ENCODE data around the gene FKBP9.
A peak's percentile ranks its signal among the peaks of the same experiment; 100 is the strongest.

FKBP9 gene

GRCh38 chr7:32935558-32935957 lies 21.7 kb upstream of the FKBP9 start:
- no peaks in the 10 kb centered on the region for H3K36me3 ChIP-seq (ENCODE audit: control insufficient read depth, insufficient read depth, low read length)
- H3K4me3 ChIP-seq (ENCODE audit: low read length) = no peak overlapping the region
- WGBS (ENCODE audit: insufficient coverage, insufficient read length) = no CpG with 5 or more reads among the region's 1 CpG
- no peak overlapping the region for H3K27ac ChIP-seq (ENCODE audit: low read length)
- DNase-seq (ENCODE audit: low read depth, low spot score) = no peak
- H3K9me3 ChIP-seq (ENCODE audit: control insufficient read depth, insufficient read depth, low read length) = no peaks in the 10 kb centered on the region
- H3K4me1 ChIP-seq (ENCODE audit: control insufficient read depth, insufficient read depth, low read length) = no peaks in the 10 kb centered on the region
- peaks cover 45% of the 10 kb centered on the region for H3K27me3 ChIP-seq (ENCODE audit: control insufficient read depth, insufficient read depth, low read length)

- peaks cover 41% of the 10 kb centered on the region for H3K27me3 ChIP-seq (ENCODE audit: control insufficient read depth, insufficient read depth, low read length)
- no peaks in the 10 kb centered on the region for H3K9me3 ChIP-seq (ENCODE audit: control insufficient read depth, insufficient read depth, low read length)
- DNase-seq (ENCODE audit: low read depth, low spot score) = no peak
- no peaks in the 10 kb centered on the region for H3K4me1 ChIP-seq (ENCODE audit: control insufficient read depth, insufficient read depth, low read length)
- WGBS (ENCODE audit: insufficient coverage, insufficient read length) = no CpG with 5 or more reads among the region's 3 CpGs
- no peak overlapping the region for H3K4me3 ChIP-seq (ENCODE audit: low read length)
- no peaks in the 10 kb centered on the region for H3K36me3 ChIP-seq (ENCODE audit: control insufficient read depth, insufficient read depth, low read length)
- no peak overlapping the region for H3K27ac ChIP-seq (ENCODE audit: low read length)
Observed at GRCh38 chr7:32936689-32937088, 20.6 kb upstream of the FKBP9 start.

GRCh38 chr7:32937344-32938174 lies 19.7 kb upstream of the FKBP9 start:
- WGBS (ENCODE audit: insufficient coverage, insufficient read length) = no CpG with 5 or more reads among the region's 10 CpGs
- peaks cover 48% of the 10 kb centered on the region for H3K27me3 ChIP-seq (ENCODE audit: control insufficient read depth, insufficient read depth, low read length)
- H3K4me1 ChIP-seq (ENCODE audit: control insufficient read depth, insufficient read depth, low read length) = no peaks in the 10 kb centered on the region; the same call in 1 of the 2 replicates
- no peaks in the 10 kb centered on the region for H3K9me3 ChIP-seq (ENCODE audit: control insufficient read depth, insufficient read depth, low read length)
- no peak for DNase-seq (ENCODE audit: low read depth, low spot score)
- H3K27ac ChIP-seq (ENCODE audit: low read length) = no peak overlapping the region
- no peak overlapping the region for H3K4me3 ChIP-seq (ENCODE audit: low read length)
- no peaks in the 10 kb centered on the region for H3K36me3 ChIP-seq (ENCODE audit: control insufficient read depth, insufficient read depth, low read length)

GRCh38 chr7:32941181-32941580 lies 16.1 kb upstream of the FKBP9 start:
- Histone ChIP-seq H3K27me3 (ENCODE audit: control insufficient read depth, insufficient read depth, low read length) (peaks cover 49% of the 10 kb centered on the region), H3K9me3 (ENCODE audit: control insufficient read depth, insufficient read depth, low read length) (no peaks in the 10 kb centered on the region), H3K36me3 (ENCODE audit: control insufficient read depth, insufficient read depth, low read length) (no peaks in the 10 kb centered on the region), H3K27ac (ENCODE audit: low read length) (no peak overlapping the region), H3K4me3 (ENCODE audit: low read length) (no peak overlapping the region), H3K4me1 (ENCODE audit: control insufficient read depth, insufficient read depth, low read length) (no peaks in the 10 kb centered on the region; the same call in 1 of the 2 replicates)
- WGBS (ENCODE audit: insufficient coverage, insufficient read length) = no CpG with 5 or more reads among the region's 5 CpGs
- DNase-seq (ENCODE audit: low read depth, low spot score) = no peak

- DNase-seq (ENCODE audit: low read depth, low spot score) = no peak
Observed at GRCh38 chr7:32941681-32942414, 15.4 kb upstream of the FKBP9 start.

GRCh38 chr7:32942415-32943251 lies 14.6 kb upstream of the FKBP9 start:
- Histone ChIP-seq H3K27me3 (ENCODE audit: control insufficient read depth, insufficient read depth, low read length) (peaks cover 35% of the 10 kb centered on the region), H3K4me3 (ENCODE audit: low read length) (peak overlapping the region; percentile 21; the same call in 1 of the 2 replicates), H3K9me3 (ENCODE audit: control insufficient read depth, insufficient read depth, low read length) (no peaks in the 10 kb centered on the region), H3K4me1 (ENCODE audit: control insufficient read depth, insufficient read depth, low read length) (no peaks in the 10 kb centered on the region; the same call in 1 of the 2 replicates), H3K27ac (ENCODE audit: low read length) (no peak overlapping the region), H3K36me3 (ENCODE audit: control insufficient read depth, insufficient read depth, low read length) (no peaks in the 10 kb centered on the region)
- no CpG with 5 or more reads among the region's 95 CpGs for WGBS (ENCODE audit: insufficient coverage, insufficient read length)
- no peak for DNase-seq (ENCODE audit: low read depth, low spot score)

More at GRCh38 chr7:32941681-32942414, 15.4 kb upstream of the FKBP9 start:
- no peak overlapping the region for H3K27ac ChIP-seq (ENCODE audit: low read length)
- H3K4me1 ChIP-seq (ENCODE audit: control insufficient read depth, insufficient read depth, low read length) = no peaks in the 10 kb centered on the region; the same call in 1 of the 2 replicates
- WGBS (ENCODE audit: insufficient coverage, insufficient read length) = no CpG with 5 or more reads among the region's 22 CpGs
- H3K27me3 ChIP-seq (ENCODE audit: control insufficient read depth, insufficient read depth, low read length) = peaks cover 42% of the 10 kb centered on the region
- peak overlapping the region; percentile 21; the same call in 1 of the 2 replicates for H3K4me3 ChIP-seq (ENCODE audit: low read length)
- H3K36me3 ChIP-seq (ENCODE audit: control insufficient read depth, insufficient read depth, low read length) = no peaks in the 10 kb centered on the region
- no peaks in the 10 kb centered on the region for H3K9me3 ChIP-seq (ENCODE audit: control insufficient read depth, insufficient read depth, low read length)

- Histone ChIP-seq H3K27me3 (ENCODE audit: control insufficient read depth, insufficient read depth, low read length) (peaks cover 28% of the 10 kb centered on the region), H3K9me3 (ENCODE audit: control insufficient read depth, insufficient read depth, low read length) (peaks cover 2% of the 10 kb centered on the region), H3K36me3 (ENCODE audit: control insufficient read depth, insufficient read depth, low read length) (peaks cover 2% of the 10 kb centered on the region; the same call in 1 of the 2 replicates), H3K4me3 (ENCODE audit: low read length) (no peak overlapping the region), H3K4me1 (ENCODE audit: control insufficient read depth, insufficient read depth, low read length) (peaks cover under 1% of the 10 kb centered on the region; the same call in 1 of the 2 replicates), H3K27ac (ENCODE audit: low read length) (no peak overlapping the region)
- WGBS (ENCODE audit: insufficient coverage, insufficient read length) = no CpG with 5 or more reads among the region's 6 CpGs
- no peak for DNase-seq (ENCODE audit: low read depth, low spot score)
Observed at GRCh38 chr7:32943252-32944030, 13.8 kb upstream of the FKBP9 start.

- H3K4me1 ChIP-seq (ENCODE audit: control insufficient read depth, insufficient read depth, low read length) = peaks cover 1% of the 10 kb centered on the region; the same call in 1 of the 2 replicates
- peaks cover 5% of the 10 kb centered on the region for H3K9me3 ChIP-seq (ENCODE audit: control insufficient read depth, insufficient read depth, low read length)
- WGBS (ENCODE audit: insufficient coverage, insufficient read length) = no CpG with 5 or more reads among the region's 3 CpGs
- peaks cover 3% of the 10 kb centered on the region; the same call in 1 of the 2 replicates for H3K36me3 ChIP-seq (ENCODE audit: control insufficient read depth, insufficient read depth, low read length)
- peaks cover 6% of the 10 kb centered on the region for H3K27me3 ChIP-seq (ENCODE audit: control insufficient read depth, insufficient read depth, low read length)
- H3K27ac ChIP-seq (ENCODE audit: low read length) = no peak overlapping the region
- no peak for DNase-seq (ENCODE audit: low read depth, low spot score)
- no peak overlapping the region for H3K4me3 ChIP-seq (ENCODE audit: low read length)
Observed at GRCh38 chr7:32947420-32947983, 9.7 kb upstream of the FKBP9 start.

- Histone ChIP-seq H3K4me1 (ENCODE audit: control insufficient read depth, insufficient read depth, low read length) (peaks cover 1% of the 10 kb centered on the region; the same call in 1 of the 2 replicates), H3K27me3 (ENCODE audit: control insufficient read depth, insufficient read depth, low read length) (peaks cover 5% of the 10 kb centered on the region), H3K36me3 (ENCODE audit: control insufficient read depth, insufficient read depth, low read length) (peaks cover 3% of the 10 kb centered on the region; the same call in 1 of the 2 replicates), H3K4me3 (ENCODE audit: low read length) (no peak overlapping the region), H3K9me3 (ENCODE audit: control insufficient read depth, insufficient read depth, low read length) (peaks cover 5% of the 10 kb centered on the region), H3K27ac (ENCODE audit: low read length) (no peak overlapping the region)
- WGBS (ENCODE audit: insufficient coverage, insufficient read length) = no CpG with 5 or more reads among the region's 4 CpGs
- no peak for DNase-seq (ENCODE audit: low read depth, low spot score)
Observed at GRCh38 chr7:32948202-32948601, 9.0 kb upstream of the FKBP9 start.
